GM18505 (cell line): ENCODE measurements around the gene CD320.
"Not testable (repeated sequence)": the region's sequence is repeated elsewhere in the genome, so short reads cannot be mapped to it uniquely, and the experiment has no call there.

ENCODE experiments used
- ATAC-seq: cut with Tn5 transposase; IDR thresholded peaks from one replicate; pipeline ENCODE4 v1.9.1; 2021; ENCODE audit not compliant: unreplicated experiment
- POLR2A ChIP-seq: IDR thresholded peaks from 4 replicates; pipeline ENCODE4 v1.6.1; 2011; ENCODE audit warnings: borderline replicate concordance; ENCODE audit not compliant: insufficient read depth, insufficient read length; ENCODE audit errors: extremely low read depth

CD320 gene

GRCh38 chr19:8307965-8308866, at the start of gene CD320:
TSS of gene CD320 (minus strand) at chr19:8308358. CDS start at chr19:8308290, 68 bp downstream.
- ATAC-seq = peak; percentile 73
- peak; percentile 83 for TF ChIP-seq POLR2A

- no peak for ATAC-seq
- TF ChIP-seq POLR2A = no peak
Observed at GRCh38 chr19:8357007-8357521, 48.9 kb upstream of the CD320 start.

- no peak for TF ChIP-seq POLR2A
Observed at GRCh38 chr19:8355631-8356402, 47.7 kb upstream of the CD320 start.

GRCh38 chr19:8352845-8353244, 44.7 kb upstream of the CD320 start:
- ATAC-seq = not testable (repeated sequence)

More at GRCh38 chr19:8355631-8356402, 47.7 kb upstream of the CD320 start:
- ATAC-seq = no peak

- ATAC-seq = no peak
- no peak for TF ChIP-seq POLR2A
Observed at GRCh38 chr19:8352134-8352827, 44.1 kb upstream of the CD320 start.

- ATAC-seq = not testable (repeated sequence)
Observed at GRCh38 chr19:8349629-8350372, 41.6 kb upstream of the CD320 start.

- no peak for ATAC-seq
Observed at GRCh38 chr19:8343483-8343844, 35.3 kb upstream of the CD320 start.

GRCh38 chr19:8342684-8343482, 34.7 kb upstream of the CD320 start, which contains the start of gene KANK3:
TSS of gene KANK3 (minus strand) at chr19:8343262. CDS start at chr19:8337828, 5,434 bp downstream.
- ATAC-seq = peak; percentile 89

More at GRCh38 chr19:8343483-8343844, 35.3 kb upstream of the CD320 start:
- no peak for TF ChIP-seq POLR2A

GRCh38 chr19:8342316-8342683, 34.1 kb upstream of the CD320 start:
- no peak for ATAC-seq

More at GRCh38 chr19:8342684-8343482, 34.7 kb upstream of the CD320 start, which contains the start of gene KANK3:
- TF ChIP-seq POLR2A = no peak

GRCh38 chr19:8341504-8341903, 33.3 kb upstream of the CD320 start:
- not testable (repeated sequence) for ATAC-seq

More at GRCh38 chr19:8342316-8342683, 34.1 kb upstream of the CD320 start:
- no peak for TF ChIP-seq POLR2A

GRCh38 chr19:8340341-8341096, 32.4 kb upstream of the CD320 start:
- TF ChIP-seq POLR2A = no peak
- ATAC-seq = no peak
